ENCODE data around the gene OCSTAMP.

DNA sequence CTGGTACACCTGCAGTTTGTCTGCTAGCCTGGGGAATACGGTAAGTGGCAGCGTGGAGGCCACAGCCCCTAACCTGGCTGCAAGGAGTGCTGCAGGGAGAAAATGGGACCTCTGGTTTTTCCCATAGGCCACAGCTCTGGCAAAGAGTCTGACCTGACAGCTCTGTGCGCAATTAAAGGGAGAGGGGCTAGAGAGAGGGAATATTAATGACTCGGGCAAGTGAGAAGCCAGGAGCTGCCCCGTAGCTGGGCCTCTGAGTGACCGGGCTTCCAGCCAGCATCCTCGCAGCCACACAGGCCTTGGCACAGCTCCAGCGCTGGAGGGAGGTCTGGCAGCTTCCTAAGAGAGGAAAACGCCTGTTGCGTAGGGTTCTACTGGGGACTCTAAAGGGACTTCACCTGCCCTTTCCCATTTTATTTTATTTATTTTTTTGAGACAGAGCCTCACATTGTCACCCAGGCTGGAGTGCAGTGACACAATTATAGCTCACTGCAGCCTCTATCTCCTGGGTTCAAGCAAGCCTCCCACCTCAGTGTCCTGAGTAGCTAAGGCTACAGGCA is 18.2 kb upstream of the OCSTAMP start:
- TF ChIP-seq, protein P1, sequence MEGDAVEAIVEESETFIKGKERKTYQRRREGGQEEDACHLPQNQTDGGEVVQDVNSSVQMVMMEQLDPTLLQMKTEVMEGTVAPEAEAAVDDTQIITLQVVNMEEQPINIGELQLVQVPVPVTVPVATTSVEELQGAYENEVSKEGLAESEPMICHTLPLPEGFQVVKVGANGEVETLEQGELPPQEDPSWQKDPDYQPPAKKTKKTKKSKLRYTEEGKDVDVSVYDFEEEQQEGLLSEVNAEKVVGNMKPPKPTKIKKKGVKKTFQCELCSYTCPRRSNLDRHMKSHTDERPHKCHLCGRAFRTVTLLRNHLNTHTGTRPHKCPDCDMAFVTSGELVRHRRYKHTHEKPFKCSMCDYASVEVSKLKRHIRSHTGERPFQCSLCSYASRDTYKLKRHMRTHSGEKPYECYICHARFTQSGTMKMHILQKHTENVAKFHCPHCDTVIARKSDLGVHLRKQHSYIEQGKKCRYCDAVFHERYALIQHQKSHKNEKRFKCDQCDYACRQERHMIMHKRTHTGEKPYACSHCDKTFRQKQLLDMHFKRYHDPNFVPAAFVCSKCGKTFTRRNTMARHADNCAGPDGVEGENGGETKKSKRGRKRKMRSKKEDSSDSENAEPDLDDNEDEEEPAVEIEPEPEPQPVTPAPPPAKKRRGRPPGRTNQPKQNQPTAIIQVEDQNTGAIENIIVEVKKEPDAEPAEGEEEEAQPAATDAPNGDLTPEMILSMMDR (IDR thresholded peaks at IDR 0.05; ENCODE audit: insufficient read depth, low read length) = no peak
- TF ChIP-seq, protein P2, sequence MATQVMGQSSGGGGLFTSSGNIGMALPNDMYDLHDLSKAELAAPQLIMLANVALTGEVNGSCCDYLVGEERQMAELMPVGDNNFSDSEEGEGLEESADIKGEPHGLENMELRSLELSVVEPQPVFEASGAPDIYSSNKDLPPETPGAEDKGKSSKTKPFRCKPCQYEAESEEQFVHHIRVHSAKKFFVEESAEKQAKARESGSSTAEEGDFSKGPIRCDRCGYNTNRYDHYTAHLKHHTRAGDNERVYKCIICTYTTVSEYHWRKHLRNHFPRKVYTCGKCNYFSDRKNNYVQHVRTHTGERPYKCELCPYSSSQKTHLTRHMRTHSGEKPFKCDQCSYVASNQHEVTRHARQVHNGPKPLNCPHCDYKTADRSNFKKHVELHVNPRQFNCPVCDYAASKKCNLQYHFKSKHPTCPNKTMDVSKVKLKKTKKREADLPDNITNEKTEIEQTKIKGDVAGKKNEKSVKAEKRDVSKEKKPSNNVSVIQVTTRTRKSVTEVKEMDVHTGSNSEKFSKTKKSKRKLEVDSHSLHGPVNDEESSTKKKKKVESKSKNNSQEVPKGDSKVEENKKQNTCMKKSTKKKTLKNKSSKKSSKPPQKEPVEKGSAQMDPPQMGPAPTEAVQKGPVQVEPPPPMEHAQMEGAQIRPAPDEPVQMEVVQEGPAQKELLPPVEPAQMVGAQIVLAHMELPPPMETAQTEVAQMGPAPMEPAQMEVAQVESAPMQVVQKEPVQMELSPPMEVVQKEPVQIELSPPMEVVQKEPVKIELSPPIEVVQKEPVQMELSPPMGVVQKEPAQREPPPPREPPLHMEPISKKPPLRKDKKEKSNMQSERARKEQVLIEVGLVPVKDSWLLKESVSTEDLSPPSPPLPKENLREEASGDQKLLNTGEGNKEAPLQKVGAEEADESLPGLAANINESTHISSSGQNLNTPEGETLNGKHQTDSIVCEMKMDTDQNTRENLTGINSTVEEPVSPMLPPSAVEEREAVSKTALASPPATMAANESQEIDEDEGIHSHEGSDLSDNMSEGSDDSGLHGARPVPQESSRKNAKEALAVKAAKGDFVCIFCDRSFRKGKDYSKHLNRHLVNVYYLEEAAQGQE (IDR thresholded peaks at IDR 0.05; ENCODE audit: insufficient replicate concordance, low read depth) = no peak
